Thyroid gland (tissue), 4 donors: ENCODE results near the gene MMP3.

Experiments
- CTCF ChIP-seq, 6 experiments: fragments of 200-600 bp in 3 of 6; fragments of 450-650 bp in 3 of 6; sonication (generic) in 3 of 6; IDR thresholded peaks; one replicate each; pipeline ENCODE4 v1.5.1; 2016 to 2019; ENCODE audit warnings: antibody characterized with exemption in 6 of 6, mild to moderate bottlenecking in 2 of 6, inconsistent platforms in 1 of 6, moderate library complexity in 1 of 6
- POLR2A ChIP-seq, 2 donors: fragments of 450-650 bp; IDR thresholded peaks; one replicate each; pipeline ENCODE4 v1.6.1; 2017; ENCODE audit warnings: antibody characterized with exemption in 2 of 2, mild to moderate bottlenecking in 2 of 2, moderate library complexity in 1 of 2

DNA sequence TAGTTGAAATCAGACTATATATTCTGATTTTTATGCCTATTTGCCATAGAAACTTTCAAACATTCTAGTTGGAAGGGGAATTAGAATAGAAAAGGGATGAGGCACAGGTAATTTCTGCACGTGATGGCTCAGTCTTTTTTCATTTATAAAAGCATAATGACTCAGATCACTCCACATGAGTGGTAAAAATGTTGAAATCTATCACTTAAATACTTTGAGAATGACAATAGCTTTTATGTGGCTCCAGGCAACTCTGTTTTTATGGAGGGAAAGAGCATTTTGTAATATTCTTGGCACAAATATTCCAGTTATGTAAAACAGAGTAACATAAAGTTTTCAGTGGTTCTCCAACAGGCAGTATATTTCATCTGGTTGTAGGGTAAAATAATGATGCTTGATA, 5.9 kb upstream of the MMP3 start:
- TF ChIP-seq CTCF (IDR thresholded peaks at IDR 0.05) (no peak), POLR2A (IDR thresholded peaks at IDR 0.05) (no peak)
